Measurements from ENCODE around the gene CCNY.

DNA sequence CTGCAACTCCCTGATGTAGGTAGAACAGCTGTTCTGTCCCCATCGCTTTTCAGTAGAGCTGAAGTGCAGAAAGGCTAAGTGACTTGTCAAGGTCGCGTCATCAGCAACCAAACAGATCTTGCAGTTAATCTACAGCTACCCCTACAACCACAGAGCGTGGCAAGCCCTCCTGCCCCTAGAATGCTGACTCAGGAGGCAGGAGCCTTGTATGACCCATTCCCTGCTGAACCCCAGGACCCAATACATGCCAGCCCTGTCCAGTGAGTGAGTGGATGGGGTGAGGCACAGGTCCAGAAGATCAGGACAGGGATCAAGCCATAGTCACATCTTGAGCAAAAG is 242.3 kb downstream of the CCNY start:
- TF ChIP-seq, protein P1, sequence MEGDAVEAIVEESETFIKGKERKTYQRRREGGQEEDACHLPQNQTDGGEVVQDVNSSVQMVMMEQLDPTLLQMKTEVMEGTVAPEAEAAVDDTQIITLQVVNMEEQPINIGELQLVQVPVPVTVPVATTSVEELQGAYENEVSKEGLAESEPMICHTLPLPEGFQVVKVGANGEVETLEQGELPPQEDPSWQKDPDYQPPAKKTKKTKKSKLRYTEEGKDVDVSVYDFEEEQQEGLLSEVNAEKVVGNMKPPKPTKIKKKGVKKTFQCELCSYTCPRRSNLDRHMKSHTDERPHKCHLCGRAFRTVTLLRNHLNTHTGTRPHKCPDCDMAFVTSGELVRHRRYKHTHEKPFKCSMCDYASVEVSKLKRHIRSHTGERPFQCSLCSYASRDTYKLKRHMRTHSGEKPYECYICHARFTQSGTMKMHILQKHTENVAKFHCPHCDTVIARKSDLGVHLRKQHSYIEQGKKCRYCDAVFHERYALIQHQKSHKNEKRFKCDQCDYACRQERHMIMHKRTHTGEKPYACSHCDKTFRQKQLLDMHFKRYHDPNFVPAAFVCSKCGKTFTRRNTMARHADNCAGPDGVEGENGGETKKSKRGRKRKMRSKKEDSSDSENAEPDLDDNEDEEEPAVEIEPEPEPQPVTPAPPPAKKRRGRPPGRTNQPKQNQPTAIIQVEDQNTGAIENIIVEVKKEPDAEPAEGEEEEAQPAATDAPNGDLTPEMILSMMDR (IDR thresholded peaks at IDR 0.05), result no peak
- TF ChIP-seq EZH2 (IDR thresholded peaks at IDR 0.05; ENCODE audit: borderline replicate concordance, insufficient read depth, low read depth, low read length, poor library complexity, severe bottlenecking), result no peak
